Thymus (tissue), 11 donors: ENCODE results near the gene L3MBTL3. TPM values are rescaled to one million over a fixed set of nuclear protein-coding genes. Genes with fewer than 3 reads are reported as not detected.

Experiments used
- DNase-seq, 9 donors: peaks; one replicate each; pipeline ENCODE4 v3.0.0-alpha.2; 2013; ENCODE audit warnings: low spot score in 9 of 9, low read depth in 6 of 9, missing footprints in 1 of 9
- H3K27ac ChIP-seq, 2 donors: one replicate each; pipeline ENCODE4 v1.5.1; 2013; ENCODE audit warnings: control low read depth in 1 of 2, low read depth in 1 of 2, low read length in 1 of 2, mild to moderate bottlenecking in 1 of 2, moderate library complexity in 1 of 2
- H3K27me3 ChIP-seq, 2 donors: one replicate each; pipeline ENCODE4 v1.5.1; 2013; ENCODE audit warnings: low read length in 1 of 2; ENCODE audit not compliant: control insufficient read depth in 2 of 2, insufficient read depth in 1 of 2
- H3K36me3 ChIP-seq, 2 donors: one replicate each; pipeline ENCODE4 v1.5.1; 2013; ENCODE audit warnings: low read length in 1 of 2, mild to moderate bottlenecking in 1 of 2, moderate library complexity in 1 of 2; ENCODE audit not compliant: control insufficient read depth in 2 of 2, insufficient read depth in 2 of 2
- H3K4me1 ChIP-seq, 2 donors: one replicate each; pipeline ENCODE4 v1.5.1; 2013; ENCODE audit warnings: low read length in 2 of 2; ENCODE audit not compliant: control insufficient read depth in 2 of 2, insufficient read depth in 2 of 2
- H3K4me3 ChIP-seq, 2 donors: one replicate each; pipeline ENCODE4 v1.5.1; 2013; ENCODE audit warnings: low read length in 2 of 2, control low read depth in 1 of 2, mild to moderate bottlenecking in 1 of 2
- H3K9me3 ChIP-seq, 2 donors: one replicate each; pipeline ENCODE4 v1.5.1; 2013; ENCODE audit warnings: low read length in 1 of 2, mild to moderate bottlenecking in 1 of 2; ENCODE audit not compliant: control insufficient read depth in 2 of 2, insufficient read depth in 1 of 2
- WGBS: extraction: QIAGEN DNeasy Blood & Tissue Kit; methylation state at CpG from one replicate; pipeline ENCODE4 v1.1.7; 2013; 5-methylcytosine and 5-hydroxymethylcytosine counted together
- polyA plus RNA-seq: library from polyadenylated mRNA; stranded (reverse); fragments of 200-250 nt; gene quantifications from one replicate; pipeline ENCODE4 v1.2.3, GENCODE V29; 2013
- total RNA-seq: library from RNA; stranded (reverse); fragments of 120-200 nt; gene quantifications from one replicate; pipeline ENCODE4 v1.2.4, GENCODE V29; 2013
- donor health status: healthy.

L3MBTL3 gene
- total and polyA plus RNA-seq, 2 donors: 8.2 to 12.7 TPM

- Histone ChIP-seq H3K9me3 (no peaks in the 10 kb centered on the region), H3K27ac (no peak overlapping the region), H3K36me3 (no peaks in the 10 kb centered on the region), H3K27me3 (no peaks in the 10 kb centered on the region), H3K4me1 (no peaks in the 10 kb centered on the region), H3K4me3 (no peak overlapping the region)
- DNase-seq: no peak
- 98% methylated on average over 4 of the region's 4 CpGs for WGBS
Measured at GRCh38 chr6:129994410-129994809, 24.0 kb upstream of the L3MBTL3 start.

- no peaks in the 10 kb centered on the region for H3K36me3 ChIP-seq
- no peaks in the 10 kb centered on the region for H3K9me3 ChIP-seq
- H3K4me1 ChIP-seq: no peaks in the 10 kb centered on the region
- WGBS: 94% methylated on average over 6 of the region's 6 CpGs
- H3K27ac ChIP-seq: no peak overlapping the region
- no peak overlapping the region for H3K4me3 ChIP-seq
- DNase-seq: no peak
- no peaks in the 10 kb centered on the region for H3K27me3 ChIP-seq
Measured at GRCh38 chr6:129996387-129996786, 22.0 kb upstream of the L3MBTL3 start.

- 82% methylated on average over 4 of the region's 4 CpGs for WGBS
- H3K27me3 ChIP-seq: no peaks in the 10 kb centered on the region
- DNase-seq: no peak
Measured at GRCh38 chr6:130000526-130001421, 17.6 kb upstream of the L3MBTL3 start.

GRCh38 chr6:130008236-130008873 lies 10.0 kb upstream of the L3MBTL3 start:
- H3K27ac ChIP-seq: no peak overlapping the region
- 85% methylated on average over 4 of the region's 4 CpGs for WGBS
- no peak for DNase-seq
- H3K9me3 ChIP-seq: no peaks in the 10 kb centered on the region
- H3K36me3 ChIP-seq: no peaks in the 10 kb centered on the region
- no peak overlapping the region for H3K4me3 ChIP-seq
- no peaks in the 10 kb centered on the region for H3K27me3 ChIP-seq
- H3K4me1 ChIP-seq: no peaks in the 10 kb centered on the region

More at GRCh38 chr6:130000526-130001421, 17.6 kb upstream of the L3MBTL3 start:
- Histone ChIP-seq H3K4me1 (no peaks in the 10 kb centered on the region), H3K4me3 (no peak overlapping the region), H3K36me3 (no peaks in the 10 kb centered on the region), H3K9me3 (no peaks in the 10 kb centered on the region), H3K27ac (no peak overlapping the region)

GRCh38 chr6:130009146-130009545 lies 9.2 kb upstream of the L3MBTL3 start:
- no peak overlapping the region for H3K4me3 ChIP-seq
- DNase-seq: no peak
- H3K27me3 ChIP-seq: no peaks in the 10 kb centered on the region
- H3K36me3 ChIP-seq: no peaks in the 10 kb centered on the region
- 80% methylated on average over 5 of the region's 5 CpGs for WGBS
- no peaks in the 10 kb centered on the region for H3K9me3 ChIP-seq
- no peaks in the 10 kb centered on the region for H3K4me1 ChIP-seq
- no peak overlapping the region for H3K27ac ChIP-seq

- no peaks in the 10 kb centered on the region for H3K27me3 ChIP-seq
- no peaks in the 10 kb centered on the region for H3K9me3 ChIP-seq
- H3K4me1 ChIP-seq: no peaks in the 10 kb centered on the region
- no peaks in the 10 kb centered on the region for H3K36me3 ChIP-seq
- no peak overlapping the region for H3K4me3 ChIP-seq
- DNase-seq: no peak
- WGBS: 96% methylated on average over 2 of the region's 2 CpGs
- H3K27ac ChIP-seq: no peak overlapping the region
Measured at GRCh38 chr6:130010387-130010786, 8.0 kb upstream of the L3MBTL3 start.

- Histone ChIP-seq H3K27me3 (no peaks in the 10 kb centered on the region), H3K36me3 (no peaks in the 10 kb centered on the region), H3K9me3 (no peaks in the 10 kb centered on the region), H3K4me1 (no peaks in the 10 kb centered on the region), H3K27ac (no peak overlapping the region), H3K4me3 (no peak overlapping the region)
- DNase-seq: no peak
- WGBS: 99% methylated on average over 4 of the region's 4 CpGs
Measured at GRCh38 chr6:130012728-130013127, 5.7 kb upstream of the L3MBTL3 start.

GRCh38 chr6:130018744-130019325 lies 454 bp downstream of the L3MBTL3 start:
- peak in 3 of 9 donors; percentile 40 to 46 (median 42) for DNase-seq
- peak overlapping the region; percentile 70 to 80 for H3K4me3 ChIP-seq
- H3K4me1 ChIP-seq: peaks cover 4 to 7% of the 10 kb centered on the region in 2 donors
- peak overlapping the region; percentile 73 to 81 for H3K27ac ChIP-seq
- WGBS: under 1% methylated on average over 54 of the region's 54 CpGs
- no peaks in the 10 kb centered on the region for H3K27me3 ChIP-seq
- no peaks in the 10 kb centered on the region for H3K9me3 ChIP-seq
- no peaks in the 10 kb centered on the region for H3K36me3 ChIP-seq
